GM18511 (cell line): ENCODE measurements around the gene ATAD3C.

Source experiments
- ATAC-seq: cut with Tn5 transposase; IDR thresholded peaks from one replicate; pipeline ENCODE4 v1.9.1; 2021; ENCODE audit warnings: mild to moderate bottlenecking, moderate library complexity; ENCODE audit not compliant: unreplicated experiment

ATAD3C gene

GRCh38 chr1:1430114-1430982, 19.1 kb upstream of the ATAD3C start:
- ATAC-seq = no peak

- no peak for ATAC-seq
These were observed 18.3 kb upstream of the ATAD3C start for GRCh38 chr1:1430992-1431844.

- ATAC-seq = no peak
These were observed 17.6 kb upstream of the ATAD3C start for GRCh38 chr1:1431845-1432273.

- ATAC-seq = no peak
These were observed 17.1 kb upstream of the ATAD3C start for GRCh38 chr1:1432274-1432950.

GRCh38 chr1:1432951-1433803, 16.3 kb upstream of the ATAD3C start:
- ATAC-seq = no peak

- ATAC-seq = no peak
These were observed 15.7 kb upstream of the ATAD3C start for GRCh38 chr1:1433804-1434130.

GRCh38 chr1:1434131-1434823, 15.2 kb upstream of the ATAD3C start:
- ATAC-seq = no peak

- no peak for ATAC-seq
These were observed 14.7 kb upstream of the ATAD3C start for GRCh38 chr1:1434824-1435105.

GRCh38 chr1:1435106-1435903, 14.2 kb upstream of the ATAD3C start, which contains the start of gene VWA1:
VWA1 (plus strand) TSS chr1:1435690; CDS start chr1:1435749, 59 bp downstream.
- ATAC-seq = no peak

- no peak for ATAC-seq
These were observed 13.4 kb upstream of the ATAD3C start for GRCh38 chr1:1435911-1436629.

GRCh38 chr1:1436630-1437032, 12.9 kb upstream of the ATAD3C start:
- no peak for ATAC-seq

GRCh38 chr1:1437033-1437903, 12.2 kb upstream of the ATAD3C start:
- ATAC-seq = no peak

GRCh38 chr1:1437904-1438376, 11.5 kb upstream of the ATAD3C start:
- ATAC-seq = peak; percentile 59

- ATAC-seq = no peak
These were observed 10.7 kb upstream of the ATAD3C start for GRCh38 chr1:1438531-1439381.

- no peak for ATAC-seq
These were observed 9.8 kb upstream of the ATAD3C start for GRCh38 chr1:1439546-1440261.
